Hematopoietic multipotent progenitor cell treated with erythropoietin and hydrocortisone succinate and interleukin-3 and kit ligand, for 6 days (in vitro differentiated cells): Measurements from ENCODE around the gene FRMD4A.
A peak's percentile ranks its signal among the peaks of the same experiment; 100 is the strongest.

Experiments
- DNase-seq: peaks from one replicate; pipeline ENCODE4 v3.0.0-alpha.2; 2015

Gene FRMD4A

DNA sequence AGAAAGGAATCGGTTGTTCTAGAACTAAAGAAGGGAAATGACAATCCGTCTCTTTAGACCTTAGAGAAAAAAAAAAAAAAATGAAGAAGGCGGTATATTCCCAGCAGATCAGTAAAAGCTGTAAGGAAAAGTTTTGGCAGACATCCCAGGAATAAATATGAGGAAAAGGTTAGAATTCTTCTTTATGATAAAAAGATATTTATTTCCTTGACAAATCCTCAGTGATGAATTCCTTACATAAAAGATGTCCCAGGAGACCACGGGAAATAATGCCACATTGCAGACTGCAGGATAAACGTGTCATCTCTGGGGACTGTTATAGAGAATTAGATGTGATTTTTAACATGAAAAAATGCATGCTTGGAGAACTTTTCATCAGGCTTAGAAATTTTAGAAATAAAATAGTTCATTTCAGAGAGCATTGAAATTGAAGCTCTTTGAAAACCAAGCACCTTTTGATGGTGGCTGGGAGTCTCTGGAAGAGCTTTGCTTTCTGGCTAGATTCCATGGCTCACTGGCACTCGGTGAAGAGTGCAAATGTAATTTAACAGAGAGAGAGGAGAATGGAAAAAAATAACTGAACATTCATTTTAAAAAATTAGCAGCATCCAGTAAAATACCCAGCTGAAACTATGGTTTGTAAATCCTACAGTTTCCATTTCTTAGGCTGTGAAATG lies 645.8 kb downstream of the FRMD4A start:
- no peak for DNase-seq

DNA sequence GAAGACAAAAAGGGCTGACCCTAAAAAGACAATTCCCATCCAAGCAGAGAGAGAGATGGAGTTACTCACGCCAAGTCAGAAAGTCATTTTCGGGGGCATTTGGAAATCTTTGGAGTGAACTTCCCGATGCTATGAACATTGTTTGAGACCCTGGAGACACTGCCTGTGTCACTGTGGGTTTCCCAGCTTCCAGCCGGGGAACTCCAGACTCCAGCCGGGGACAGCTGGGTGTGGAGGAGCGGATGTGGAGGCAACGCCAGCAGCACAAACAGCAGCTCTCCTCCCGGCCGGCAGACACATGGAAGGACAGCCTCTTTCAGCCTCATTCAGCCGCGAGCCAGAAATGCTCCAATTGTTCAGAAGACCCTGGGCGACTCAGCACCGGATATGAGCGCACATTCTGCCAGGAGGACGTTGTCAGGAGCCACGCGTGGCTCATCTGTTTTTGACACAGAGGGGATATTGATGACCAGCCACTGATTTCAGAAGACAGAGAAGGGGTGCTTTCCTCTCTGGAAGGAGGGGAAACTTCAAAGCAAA lies 646.4 kb downstream of the FRMD4A start:
- DNase-seq, result no peak

DNA sequence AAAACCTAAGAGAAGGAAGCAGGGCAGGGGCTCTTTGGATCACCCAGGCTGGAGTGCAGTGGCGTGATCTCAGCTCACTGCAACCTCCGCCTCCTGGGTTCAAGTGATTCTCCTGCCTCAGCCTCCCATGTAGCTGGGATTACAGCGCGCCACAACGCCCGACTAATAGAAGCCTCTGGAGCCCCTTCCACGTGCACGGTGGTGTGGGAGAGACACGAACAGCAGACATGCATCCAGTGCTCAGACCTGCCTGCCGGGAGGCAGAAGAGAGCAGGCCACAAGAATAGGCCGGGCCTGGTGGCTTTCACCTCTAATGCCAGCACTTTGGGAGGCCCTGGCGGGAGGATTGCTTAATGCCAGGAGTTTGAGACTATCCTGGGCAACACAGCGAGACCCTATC lies 647.7 kb downstream of the FRMD4A start:
- no peak for DNase-seq

DNA sequence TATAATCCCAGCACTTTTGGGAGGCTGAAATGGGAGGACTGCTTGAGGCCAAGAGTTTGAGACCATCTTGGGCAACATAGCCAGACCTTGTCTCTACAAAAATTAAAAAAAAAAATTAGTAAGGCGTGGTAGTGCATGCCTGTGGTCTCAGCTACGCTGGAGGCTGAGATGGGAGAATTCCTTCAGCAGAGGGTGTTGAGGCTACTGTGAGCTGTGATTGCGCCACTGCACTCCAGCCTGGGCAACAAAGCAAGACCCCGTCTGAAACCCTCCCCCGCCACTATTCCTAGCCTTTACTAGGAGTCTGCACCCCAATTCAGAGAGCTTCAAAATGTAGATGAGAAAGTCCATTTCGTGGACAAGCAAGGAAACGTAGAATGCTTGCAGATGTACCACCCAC lies 648.8 kb downstream of the FRMD4A start:
- DNase-seq, result no peak

DNA sequence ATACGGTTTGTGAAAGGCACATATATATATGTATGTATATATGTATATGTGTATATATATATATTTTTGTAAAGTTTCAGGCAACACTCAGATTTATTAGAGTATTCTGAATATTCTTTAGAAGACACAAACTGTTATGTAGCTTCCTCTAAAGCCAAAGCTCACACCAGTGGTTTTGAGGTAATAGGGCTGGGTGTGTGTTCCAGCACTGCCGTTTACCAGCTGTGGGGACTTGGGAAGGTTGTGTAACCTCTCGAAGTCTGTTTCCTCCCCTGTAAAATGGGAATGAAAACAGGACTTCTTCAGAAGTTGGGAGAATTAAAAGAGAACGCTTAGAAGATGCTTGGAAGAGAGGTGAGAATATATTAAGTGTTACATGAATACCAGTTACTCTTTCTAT lies 649.2 kb downstream of the FRMD4A start:
- DNase-seq, result no peak

DNA sequence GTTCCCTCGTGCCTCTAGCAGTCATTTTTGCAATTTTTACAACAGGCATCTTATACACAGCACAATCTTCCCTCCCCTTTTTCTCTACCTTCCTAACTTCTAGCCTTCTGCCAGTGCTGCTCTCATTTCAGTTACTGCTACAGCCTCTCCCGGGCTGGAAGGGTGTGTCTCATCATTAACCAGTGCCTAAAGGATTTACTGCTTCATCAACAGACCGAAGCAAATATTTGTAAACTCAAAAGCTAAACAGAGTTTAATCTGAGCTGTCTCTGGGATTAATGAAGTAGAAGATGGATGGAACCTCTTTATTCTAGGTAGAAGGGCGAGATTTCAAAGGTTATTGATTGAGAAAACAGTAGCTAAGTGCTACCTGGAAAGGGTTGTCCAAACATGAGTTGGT lies 649.6 kb downstream of the FRMD4A start:
- DNase-seq, result no peak

DNA sequence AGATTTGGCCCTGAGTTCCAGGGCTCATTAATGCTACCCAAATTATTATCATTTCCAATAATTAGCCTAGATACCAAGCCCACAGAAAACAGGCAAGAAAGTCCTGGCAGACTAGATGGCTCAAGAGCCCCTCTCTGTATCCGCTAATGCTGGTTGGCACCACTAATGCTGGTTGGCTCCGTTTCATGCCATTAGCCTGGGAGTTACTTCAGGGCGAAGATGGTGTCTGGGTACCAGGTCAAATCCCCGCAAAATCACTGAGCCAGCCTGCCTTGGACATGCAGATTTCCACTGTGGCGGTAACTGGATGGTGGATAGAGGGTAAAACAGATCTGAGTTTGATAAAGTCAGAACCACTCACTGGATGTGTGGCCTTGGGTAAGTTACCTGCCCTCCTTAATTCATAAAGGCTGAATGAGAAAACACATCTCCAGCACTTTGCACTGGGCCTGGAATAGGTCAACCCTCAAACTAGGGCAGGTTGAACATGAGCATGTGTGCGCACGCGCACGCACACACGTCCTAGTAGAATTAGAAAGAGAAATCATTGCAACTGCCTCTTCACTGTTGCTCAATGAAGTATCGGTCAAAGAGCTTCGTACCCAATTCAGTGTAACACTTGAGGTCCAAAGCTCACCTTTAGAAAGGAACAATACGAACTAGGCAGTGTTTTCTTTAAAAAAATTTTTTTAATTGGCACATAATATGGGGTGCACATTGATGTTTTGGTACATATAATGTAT lies 652.5 kb downstream of the FRMD4A start:
- DNase-seq, result no peak

DNA sequence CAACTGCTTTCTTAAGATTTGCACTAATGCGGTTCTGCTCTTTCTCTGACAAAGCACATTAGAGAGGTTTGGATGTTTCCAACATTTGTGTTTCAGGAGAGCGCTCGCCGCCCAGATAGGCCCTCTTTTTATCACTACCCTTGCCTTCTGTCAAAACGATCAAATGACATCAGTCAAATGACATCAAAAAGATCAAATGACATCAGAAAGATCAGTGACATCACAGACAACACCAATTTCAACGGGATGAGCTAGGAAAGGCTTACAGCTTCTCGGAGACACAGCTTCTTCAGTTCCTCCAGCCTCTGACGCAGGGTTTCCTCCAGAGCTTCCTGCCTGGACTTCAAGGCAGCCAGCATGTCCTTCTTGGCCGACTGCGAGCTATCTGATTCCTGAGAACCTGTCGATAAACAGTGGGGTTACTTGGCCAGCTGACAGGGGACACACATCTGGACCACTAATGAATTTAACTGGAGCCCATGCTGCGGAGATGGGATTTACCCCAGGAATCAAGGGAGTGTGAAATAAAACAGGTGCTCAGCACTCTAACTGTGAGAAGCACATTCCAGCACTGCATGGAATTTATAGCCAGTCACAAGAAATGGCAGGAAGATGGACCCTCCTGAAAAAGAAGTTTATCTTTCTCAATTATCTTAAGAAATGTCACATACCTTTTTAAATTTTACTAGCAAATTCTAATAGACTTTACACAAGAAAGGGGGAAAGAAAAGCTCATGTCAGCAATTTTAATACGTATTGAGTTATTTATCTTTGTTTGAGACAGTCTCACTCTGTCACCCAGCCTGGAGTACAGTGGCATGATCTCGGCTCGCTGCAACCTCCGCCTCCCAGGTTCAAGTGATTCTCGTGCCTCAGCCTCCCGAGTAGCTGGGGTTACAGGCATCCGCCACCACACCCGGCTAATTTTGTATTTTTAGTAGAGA lies 655.8 kb downstream of the FRMD4A start:
- DNase-seq, result no peak

DNA sequence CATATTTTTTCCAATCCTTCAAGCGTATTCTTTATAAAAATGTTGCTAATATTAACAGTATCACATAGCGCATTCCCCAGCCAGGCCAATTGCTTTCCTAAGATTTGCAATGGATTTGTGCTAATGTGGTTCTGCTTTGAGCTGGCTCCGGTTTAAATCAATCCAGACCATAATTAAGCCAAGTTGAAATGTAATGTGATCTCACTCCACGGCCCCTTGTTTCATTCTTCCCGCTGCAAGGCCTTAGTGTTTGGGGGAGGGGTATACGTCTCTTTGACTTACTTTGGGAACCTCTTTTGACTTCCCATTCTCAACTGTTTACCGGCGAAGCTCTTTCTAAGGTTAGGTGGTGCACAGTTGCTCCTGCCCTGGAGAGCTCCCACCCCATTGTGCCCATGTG lies 657.6 kb downstream of the FRMD4A start:
- no peak for DNase-seq

DNA sequence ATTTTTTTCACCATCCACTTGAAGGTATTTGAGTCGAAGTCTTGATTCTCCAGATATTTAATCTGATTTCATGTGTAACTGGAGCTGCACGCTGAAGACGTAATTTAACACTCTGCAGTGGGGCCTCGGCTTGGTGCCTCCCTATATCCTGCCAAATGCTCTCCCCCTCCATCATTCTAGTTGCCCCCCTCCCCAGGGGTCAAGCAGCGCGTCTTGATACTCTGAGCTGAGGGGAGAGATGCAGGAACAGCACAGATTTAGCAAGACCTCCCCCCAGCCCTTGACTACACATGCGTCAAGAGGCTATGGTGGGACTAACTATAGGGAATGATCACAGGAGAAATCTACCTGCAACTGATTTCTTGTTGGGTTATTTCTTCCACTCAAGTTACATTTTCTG lies 658.2 kb downstream of the FRMD4A start:
- DNase-seq, result no peak

DNA sequence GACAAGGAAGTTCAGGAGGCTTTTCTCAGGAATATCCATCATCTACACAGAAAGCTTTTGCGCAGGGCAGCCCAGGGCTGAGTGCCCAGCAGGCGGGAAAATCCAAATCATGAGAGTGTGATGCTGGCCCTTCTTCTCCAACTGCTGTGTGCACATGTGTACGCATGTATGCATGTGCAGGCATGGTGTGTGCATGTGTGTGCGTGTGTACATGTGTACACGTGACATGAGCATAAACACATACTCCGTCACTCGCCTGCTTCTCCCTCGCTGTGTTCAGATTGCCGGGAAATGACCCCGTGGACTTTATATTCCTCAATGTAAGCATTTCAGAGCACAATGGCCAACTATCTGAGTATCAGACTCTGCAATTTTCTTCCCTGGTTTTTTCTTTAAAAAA lies 658.8 kb downstream of the FRMD4A start:
- DNase-seq, result no peak

DNA sequence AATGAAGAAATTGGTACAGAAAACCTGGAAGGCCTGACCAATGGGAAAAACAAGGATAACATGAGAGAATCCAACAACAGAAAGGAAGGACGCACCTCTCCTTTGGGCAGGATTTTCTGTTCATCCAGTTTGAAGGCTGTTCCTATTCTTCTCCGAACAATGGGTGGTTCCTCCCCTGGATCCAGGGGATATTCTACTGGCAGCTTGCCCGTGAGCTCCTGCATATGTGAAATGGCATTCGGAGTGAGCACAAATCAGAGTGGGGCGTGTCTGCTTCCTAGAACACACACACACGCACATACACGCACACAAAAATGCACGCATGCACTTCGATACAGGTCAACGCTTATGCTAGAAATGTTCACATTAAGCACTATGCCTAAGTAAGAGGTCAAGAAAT lies 660.4 kb downstream of the FRMD4A start:
- DNase-seq, result no peak

DNA sequence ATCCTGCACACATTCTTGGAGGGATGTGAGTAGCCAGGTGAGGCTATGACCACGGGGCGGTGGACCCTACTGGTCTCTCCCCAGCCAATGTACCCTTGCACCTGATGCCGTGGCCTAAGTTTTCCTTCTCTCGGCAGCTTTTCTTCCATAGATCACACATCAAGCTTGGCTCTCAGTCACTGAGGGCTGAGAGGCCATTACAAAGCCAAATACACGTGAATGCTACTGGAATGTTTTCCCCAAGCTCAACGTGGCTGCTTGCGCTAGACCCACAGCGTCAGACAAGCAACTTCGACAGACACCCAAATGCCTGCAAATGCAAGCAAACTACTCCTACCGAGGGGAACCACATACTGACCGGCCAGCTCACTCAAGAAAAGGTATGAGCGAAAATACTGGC lies 660.8 kb downstream of the FRMD4A start:
- DNase-seq, result no peak

DNA sequence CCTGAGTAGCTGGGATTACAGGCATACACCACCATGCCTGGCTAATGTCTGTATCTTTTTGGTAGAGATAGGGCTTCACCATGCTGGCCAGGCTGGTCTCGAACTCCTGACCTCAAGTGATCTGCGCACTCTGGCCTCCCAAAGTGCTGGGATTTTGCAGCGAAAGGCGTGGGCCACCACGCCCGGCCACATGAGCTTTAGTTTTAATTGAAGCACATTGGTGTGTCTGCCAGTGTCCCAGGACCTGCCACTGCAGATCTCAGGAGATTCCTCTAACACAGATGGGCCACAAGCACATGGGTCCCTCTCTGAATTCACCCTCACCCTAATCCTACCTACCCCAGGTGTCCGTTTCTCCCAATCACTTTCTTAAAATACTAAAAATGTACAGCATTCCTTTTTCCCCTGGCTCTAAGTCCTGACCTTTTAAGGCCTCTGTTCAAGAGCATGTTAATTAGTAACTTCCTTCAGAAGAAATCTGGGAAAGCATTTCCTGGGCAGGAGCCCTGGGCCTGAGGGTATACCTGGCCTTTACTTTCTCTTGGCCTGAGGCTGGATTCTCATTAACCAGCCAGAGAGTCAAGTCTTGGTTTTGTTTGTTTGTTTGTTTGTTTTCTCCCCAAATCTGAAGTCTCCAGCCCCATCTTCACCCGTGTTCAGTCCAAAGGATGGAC lies 661.4 kb downstream of the FRMD4A start:
- DNase-seq, result no peak

DNA sequence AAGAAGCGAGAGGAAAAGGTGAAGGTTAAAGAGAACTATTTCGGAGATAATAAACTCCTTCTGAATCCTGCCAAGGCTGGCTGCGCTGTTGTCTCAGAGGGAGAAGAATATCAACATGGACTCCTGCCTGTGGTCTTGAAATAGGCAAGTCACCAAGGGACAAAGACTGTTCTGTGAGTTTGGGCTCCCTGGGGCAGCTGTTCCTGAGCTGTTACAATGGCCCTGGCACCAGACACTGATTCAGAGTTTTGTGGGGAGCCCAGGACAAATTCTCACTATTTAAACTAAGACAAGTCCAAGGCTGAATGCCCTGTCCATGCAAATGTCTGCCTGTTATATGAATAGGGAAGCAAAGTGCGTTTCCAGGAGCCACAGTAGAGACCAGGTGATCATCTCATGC lies 662.6 kb downstream of the FRMD4A start:
- no peak for DNase-seq

DNA sequence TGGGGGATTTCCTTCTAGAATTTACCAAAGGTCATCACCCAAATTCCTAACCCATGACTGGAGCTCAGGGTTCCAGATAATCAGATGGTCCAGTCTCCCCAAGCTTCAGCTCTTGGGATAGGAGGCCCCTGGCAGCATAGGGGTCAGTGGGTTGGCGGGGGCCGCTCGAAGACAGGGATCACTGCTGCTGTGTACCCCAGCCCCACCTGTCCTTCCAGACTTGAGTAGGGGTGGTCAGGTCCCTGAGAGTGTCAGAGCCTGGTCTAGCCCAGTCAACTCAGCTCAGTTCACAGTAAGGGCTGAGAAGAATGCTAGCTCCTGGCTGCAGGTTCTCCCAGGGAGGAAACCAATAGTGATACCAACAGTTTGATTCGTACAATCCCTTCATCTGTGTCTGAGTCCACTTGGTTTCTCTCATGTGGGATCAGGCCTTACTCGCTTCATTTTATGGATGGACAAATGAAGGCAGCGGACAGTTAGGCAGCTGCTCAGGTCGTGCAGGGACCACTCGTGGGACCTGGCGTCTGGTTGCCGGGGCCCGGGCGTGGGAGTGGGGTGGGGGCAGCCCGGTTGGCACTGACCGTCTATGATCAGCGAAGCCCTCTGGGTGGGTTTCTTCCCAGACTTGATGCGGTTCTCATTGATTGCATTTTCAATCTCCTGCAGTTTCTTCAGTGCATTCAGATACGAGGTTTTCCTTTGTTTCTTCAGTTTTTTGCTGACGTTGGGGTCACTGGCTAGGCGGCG lies 665.0 kb downstream of the FRMD4A start:
- no peak for DNase-seq

DNA sequence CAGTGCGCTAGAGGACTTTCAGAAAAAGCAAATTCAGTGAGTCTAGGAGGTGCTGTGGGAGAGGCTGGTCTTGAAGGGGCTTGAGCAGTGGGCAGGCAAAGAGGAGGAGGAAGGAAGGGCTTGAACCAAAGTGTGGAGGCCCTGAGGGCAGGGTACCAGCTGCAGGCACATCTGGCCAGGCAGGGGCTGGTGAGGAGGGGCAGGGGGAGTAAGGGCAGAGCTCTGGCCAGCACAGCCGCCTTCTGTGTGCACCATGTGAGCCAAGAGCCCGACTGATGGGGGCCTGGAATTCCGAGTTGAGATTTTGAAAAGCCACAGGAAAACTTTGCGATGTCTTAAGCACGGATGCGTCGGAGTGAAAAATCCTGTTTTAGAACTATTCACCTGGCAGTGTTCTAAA lies 669.5 kb downstream of the FRMD4A start:
- no peak for DNase-seq

DNA sequence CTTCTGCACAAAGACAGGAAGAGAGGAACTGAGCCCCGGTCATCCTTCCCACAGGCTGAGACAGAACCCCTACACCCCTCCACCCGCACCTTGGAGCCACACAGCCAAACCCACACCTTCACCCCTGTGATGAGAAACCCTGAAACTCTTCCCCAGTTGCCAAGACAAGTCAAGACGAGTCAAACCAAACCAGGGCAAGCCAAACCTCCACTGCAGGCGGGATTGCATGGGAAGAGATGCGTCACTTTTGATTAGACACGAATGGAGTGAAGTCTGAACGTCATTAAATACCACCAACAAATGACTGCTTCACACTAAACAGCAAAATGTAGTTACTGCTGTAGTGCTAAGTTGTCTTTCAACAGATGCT lies 670.2 kb downstream of the FRMD4A start:
- no peak for DNase-seq

DNA sequence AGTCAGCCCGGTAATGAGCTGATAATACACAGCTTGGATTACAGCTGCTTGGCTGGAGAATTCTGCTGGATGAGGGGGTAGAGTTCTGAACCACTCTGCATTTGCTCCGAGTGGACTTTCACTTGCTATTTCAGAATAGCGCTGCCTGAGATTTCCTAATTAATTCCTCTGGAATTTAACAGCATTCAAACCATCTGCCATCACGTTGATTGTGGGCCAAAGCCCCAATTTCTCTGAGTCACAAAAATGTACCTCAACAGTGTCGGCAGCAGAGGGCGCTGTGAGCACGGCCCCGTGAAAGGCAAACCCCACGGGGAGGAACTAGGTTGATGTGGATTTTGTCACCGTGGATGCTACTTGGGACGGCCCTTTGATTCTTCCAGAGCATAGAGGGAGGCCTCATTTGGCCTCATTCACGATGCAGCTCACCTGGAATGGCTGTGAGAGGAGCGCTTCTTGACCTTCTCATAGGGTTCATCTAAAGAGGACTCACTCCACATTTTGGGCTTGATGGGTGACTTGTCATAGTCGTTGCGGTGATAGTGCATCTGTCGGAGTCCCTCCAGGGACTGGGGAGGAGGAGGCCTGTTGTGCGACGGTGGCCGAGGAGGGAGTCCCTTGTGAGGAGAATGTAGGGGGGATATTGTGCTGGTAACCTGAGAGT lies 670.7 kb downstream of the FRMD4A start:
- DNase-seq, result peak; percentile 72

DNA sequence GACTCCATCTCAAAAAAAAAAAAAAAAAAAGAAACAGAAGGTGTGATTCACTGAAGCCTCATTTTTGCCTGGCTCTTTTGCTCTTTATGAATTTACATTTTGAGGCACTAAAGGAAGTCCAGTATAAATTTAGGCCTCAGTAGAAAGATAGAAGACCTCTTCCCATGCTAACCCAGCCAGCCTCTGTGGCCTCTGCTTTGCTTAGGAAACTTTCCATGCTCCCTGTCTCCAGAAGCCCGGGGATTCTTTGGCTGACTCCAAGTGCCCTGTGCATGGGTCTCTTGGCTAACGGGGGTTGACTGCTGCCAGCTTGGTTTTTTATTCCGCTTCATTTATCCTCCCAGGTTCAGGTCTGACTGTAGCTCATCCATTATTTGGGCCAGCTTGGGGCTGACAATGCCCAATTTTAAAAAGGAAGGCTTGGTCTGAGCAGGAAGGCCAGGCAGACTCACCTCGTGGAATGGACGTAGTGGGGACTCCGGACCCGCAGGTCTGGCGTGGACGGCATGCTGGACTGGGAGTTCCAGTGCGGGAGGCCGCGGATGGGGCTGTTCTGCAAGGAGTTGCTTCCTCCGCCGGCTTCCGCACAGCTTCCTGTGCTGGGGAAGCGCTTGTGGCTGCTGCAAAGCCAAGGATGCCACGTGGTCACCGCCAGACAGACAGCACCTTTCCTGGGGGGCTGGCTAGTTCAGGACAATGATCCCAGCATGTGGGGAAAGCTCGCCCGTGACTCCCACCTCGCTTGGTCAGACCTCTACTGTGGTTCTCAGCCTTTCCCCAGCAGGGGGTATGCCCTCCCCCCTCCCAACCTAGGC lies 671.6 kb downstream of the FRMD4A start:
- no peak for DNase-seq

DNA sequence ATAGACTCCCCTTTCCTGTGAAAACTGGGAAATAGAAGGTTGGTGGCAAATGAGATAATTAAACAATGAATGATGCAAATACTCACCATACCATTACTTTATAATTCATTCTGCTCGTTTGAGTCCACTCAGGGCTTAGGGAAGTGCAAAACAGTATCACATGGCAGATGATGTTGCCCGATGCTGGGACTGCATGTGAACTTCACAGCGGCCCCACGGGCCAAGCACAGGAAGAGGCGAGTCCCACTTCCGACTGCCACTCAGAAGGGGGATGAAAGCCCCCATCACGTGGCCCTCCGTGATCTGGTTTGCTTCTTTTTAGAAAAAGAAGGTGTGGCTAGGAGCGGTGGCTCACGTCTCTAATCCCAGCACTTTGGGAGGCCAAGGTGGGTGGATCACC lies 672.5 kb downstream of the FRMD4A start:
- no peak for DNase-seq
